ENCODE results near the gene RFX3. TPM values are rescaled to one million over a fixed set of nuclear protein-coding genes. Genes with fewer than 3 reads are reported as not detected.

The RFX3 gene
- total RNA-seq, 1 experiment from 2014 or later, result 4.5 TPM

DNA sequence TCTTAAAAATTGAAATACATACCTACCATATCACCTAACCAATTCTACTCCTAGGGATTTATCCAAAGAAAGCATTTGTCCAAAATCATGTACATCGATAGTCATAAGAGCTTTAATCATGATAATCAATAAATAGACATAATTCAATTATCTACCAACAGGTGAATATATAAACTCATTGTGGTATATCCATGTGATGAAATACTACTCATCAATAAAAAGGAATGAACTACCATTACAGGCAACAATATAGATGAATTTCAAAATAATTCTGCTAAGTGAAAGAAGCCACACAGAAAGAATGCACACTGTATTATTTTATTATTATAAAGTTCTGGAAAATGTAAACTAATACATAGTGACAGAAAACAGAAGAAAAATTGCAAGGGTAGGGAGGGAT is 81.8 kb downstream of the RFX3 start:
- intact Hi-C loops (cut with micrococcal nuclease), result loop anchor here (5.0 kb wide), 1 partner anchor 572 kb away; no protein-coding TSS in a partner anchor
- BruUV-seq (replicated peaks), result no TSS peak
- H3K36me3 ChIP-seq (ENCODE audit: low read depth, low read length), result no peaks in the 10 kb centered on the region
- no peak overlapping the region for H2AFZ ChIP-seq (ENCODE audit: low read length)
- DNase-seq (no peak), ATAC-seq (no peak)
- no peak overlapping the region for H3K9ac ChIP-seq (ENCODE audit: low read length)
- H3K79me2 ChIP-seq (ENCODE audit: low read length), result no peaks in the 10 kb centered on the region
- TF ChIP-seq, protein P1, sequence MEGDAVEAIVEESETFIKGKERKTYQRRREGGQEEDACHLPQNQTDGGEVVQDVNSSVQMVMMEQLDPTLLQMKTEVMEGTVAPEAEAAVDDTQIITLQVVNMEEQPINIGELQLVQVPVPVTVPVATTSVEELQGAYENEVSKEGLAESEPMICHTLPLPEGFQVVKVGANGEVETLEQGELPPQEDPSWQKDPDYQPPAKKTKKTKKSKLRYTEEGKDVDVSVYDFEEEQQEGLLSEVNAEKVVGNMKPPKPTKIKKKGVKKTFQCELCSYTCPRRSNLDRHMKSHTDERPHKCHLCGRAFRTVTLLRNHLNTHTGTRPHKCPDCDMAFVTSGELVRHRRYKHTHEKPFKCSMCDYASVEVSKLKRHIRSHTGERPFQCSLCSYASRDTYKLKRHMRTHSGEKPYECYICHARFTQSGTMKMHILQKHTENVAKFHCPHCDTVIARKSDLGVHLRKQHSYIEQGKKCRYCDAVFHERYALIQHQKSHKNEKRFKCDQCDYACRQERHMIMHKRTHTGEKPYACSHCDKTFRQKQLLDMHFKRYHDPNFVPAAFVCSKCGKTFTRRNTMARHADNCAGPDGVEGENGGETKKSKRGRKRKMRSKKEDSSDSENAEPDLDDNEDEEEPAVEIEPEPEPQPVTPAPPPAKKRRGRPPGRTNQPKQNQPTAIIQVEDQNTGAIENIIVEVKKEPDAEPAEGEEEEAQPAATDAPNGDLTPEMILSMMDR (conservative IDR thresholded peaks at IDR 0.05; ENCODE audit: low read depth, low read length), result no peak
- TF ChIP-seq EZH2phosphoT487 (IDR thresholded peaks at IDR 0.05; ENCODE audit: borderline replicate concordance, low read length) (no peak), EZH2 (IDR thresholded peaks at IDR 0.05; ENCODE audit: low read length, unreplicated experiment) (no peak)
- no peak overlapping the region for H3K27ac ChIP-seq (ENCODE audit: low read length)
- no peaks in the 10 kb centered on the region for H3K4me1 ChIP-seq (ENCODE audit: insufficient read depth, low read length)
- no peaks in the 10 kb centered on the region for H3K9me3 ChIP-seq (ENCODE audit: low read length)
- H3K4me3 ChIP-seq (ENCODE audit: low read length), result no peak overlapping the region
- no peaks in the 10 kb centered on the region for H3K27me3 ChIP-seq (ENCODE audit: low read length)
- ChIA-PET POLR2A (ENCODE audit: unreplicated experiment) (no interaction called here), CTCF (no interaction called here)
- no peak overlapping the region for H3K4me2 ChIP-seq (ENCODE audit: low read length)
- no peaks in the 10 kb centered on the region for H4K20me1 ChIP-seq (ENCODE audit: low read length)
- no peaks in the 10 kb centered on the region for H3F3A ChIP-seq (ENCODE audit: low read length, unreplicated experiment)
- no peaks in the 10 kb centered on the region for H3K9me2 ChIP-seq (replicated peaks; ENCODE audit: low read length)

DNA sequence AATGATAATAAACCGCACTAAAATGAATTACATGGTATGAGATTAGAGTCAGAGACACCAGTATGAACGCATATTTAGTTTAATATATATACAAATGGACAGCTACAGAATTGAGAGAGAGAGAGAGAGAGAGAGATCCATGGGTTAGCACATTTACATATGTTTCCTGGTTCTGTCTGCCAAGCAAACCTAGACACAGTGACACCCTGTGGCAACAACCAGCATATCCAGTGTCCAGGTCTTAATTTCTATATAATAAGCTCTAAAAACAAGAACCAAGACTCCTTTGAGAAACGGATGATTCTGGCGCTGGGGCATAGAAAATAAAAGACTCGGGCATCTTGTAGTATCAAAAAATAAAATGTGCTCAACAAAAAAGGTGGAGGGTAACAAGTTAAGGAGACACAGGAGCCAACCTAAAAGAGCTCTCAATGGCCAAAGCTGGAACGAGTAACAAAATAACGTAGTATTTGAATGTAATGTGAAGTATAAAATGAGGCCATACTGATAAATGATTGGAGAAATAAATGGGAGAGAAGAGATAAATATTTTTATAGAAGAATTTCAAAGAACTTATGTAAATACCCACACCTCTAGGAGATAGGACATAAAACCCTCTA is 84.5 kb downstream of the RFX3 start:
- no peak overlapping the region for H3K27ac ChIP-seq (ENCODE audit: low read length)
- no peaks in the 10 kb centered on the region for H3K9me2 ChIP-seq (replicated peaks; ENCODE audit: low read length)
- ChIA-PET CTCF (interaction anchor here (0.6 to 2.2 kb wide), 7 partner anchors 107 to 640 kb away, joined by 3 to 41 read pairs (median 4); no protein-coding TSS in a partner anchor), POLR2A (ENCODE audit: unreplicated experiment) (no interaction called here)
- TF ChIP-seq, protein P1 (conservative IDR thresholded peaks at IDR 0.05; ENCODE audit: low read depth, low read length), result peak; percentile 69
- TF ChIP-seq EZH2phosphoT487 (IDR thresholded peaks at IDR 0.05; ENCODE audit: borderline replicate concordance, low read length), result no peak
- H3K79me2 ChIP-seq (ENCODE audit: low read length), result no peaks in the 10 kb centered on the region
- ATAC-seq (peak; percentile 56), DNase-seq (peak; percentile 63)
- no peak overlapping the region for H3K4me3 ChIP-seq (ENCODE audit: low read length)
- H3K4me1 ChIP-seq (ENCODE audit: insufficient read depth, low read length), result no peaks in the 10 kb centered on the region
- no peaks in the 10 kb centered on the region for H3K9me3 ChIP-seq (ENCODE audit: low read length)
- H3K36me3 ChIP-seq (ENCODE audit: low read depth, low read length), result no peaks in the 10 kb centered on the region
- H3K4me2 ChIP-seq (ENCODE audit: low read length), result no peak overlapping the region
- BruUV-seq (replicated peaks), result no TSS peak
- H2AFZ ChIP-seq (ENCODE audit: low read length), result 0 out of 2 replicates have a peak overlapping the region, but pooled peaks have one; percentile 32
- intact Hi-C loops (cut with micrococcal nuclease), result loop anchor here (1.0 to 5.0 kb wide), 3 partner anchors 109 to 569 kb away; no protein-coding TSS in a partner anchor
- no peaks in the 10 kb centered on the region for H3F3A ChIP-seq (ENCODE audit: low read length, unreplicated experiment)
- no peaks in the 10 kb centered on the region for H3K27me3 ChIP-seq (ENCODE audit: low read length)
- no peaks in the 10 kb centered on the region for H4K20me1 ChIP-seq (ENCODE audit: low read length)
- H3K9ac ChIP-seq (ENCODE audit: low read length), result no peak overlapping the region

DNA sequence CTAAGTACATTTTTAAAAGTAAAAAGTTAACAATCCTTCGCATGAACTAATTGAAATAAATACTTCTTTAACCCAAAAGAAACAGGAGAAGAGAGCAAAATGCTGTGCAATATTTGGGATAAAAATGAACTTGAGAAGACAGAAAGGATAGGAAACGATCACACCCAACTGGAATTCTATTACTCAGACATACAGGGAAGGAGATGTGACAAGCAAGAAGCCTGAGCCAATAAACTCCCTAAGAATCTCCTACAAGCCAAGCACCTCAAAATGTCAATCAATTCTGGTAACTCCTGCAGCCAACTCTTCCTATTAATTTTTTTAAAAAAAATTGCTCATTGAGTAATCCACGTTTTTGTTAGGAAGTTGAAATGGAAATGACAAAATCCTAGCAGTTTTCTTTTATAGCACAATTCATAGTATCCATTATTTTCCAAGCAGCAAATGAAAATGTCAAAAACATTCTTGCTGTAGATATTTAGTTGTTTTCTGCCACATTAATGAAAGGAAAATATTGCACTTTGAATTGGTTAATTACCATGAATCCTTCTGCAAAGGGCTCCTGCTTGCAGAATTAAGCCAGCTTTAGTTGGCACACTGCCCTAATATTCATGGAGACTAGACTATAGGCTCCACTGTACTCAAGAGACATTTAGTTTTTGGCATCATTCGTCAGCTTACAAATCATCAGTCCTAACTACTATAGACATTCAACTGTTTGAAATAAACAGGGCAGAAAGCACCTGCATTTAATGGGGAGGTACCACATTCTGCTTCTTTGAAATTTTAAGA is 89.0 kb downstream of the RFX3 start:
- BruUV-seq (replicated peaks), result no TSS peak
- Histone ChIP-seq H3K4me3 (ENCODE audit: low read length) (no peak overlapping the region), H3K9me3 (ENCODE audit: low read length) (no peaks in the 10 kb centered on the region), H3F3A (ENCODE audit: low read length, unreplicated experiment) (no peaks in the 10 kb centered on the region), H3K79me2 (ENCODE audit: low read length) (no peaks in the 10 kb centered on the region), H3K27me3 (ENCODE audit: low read length) (no peaks in the 10 kb centered on the region), H3K4me1 (ENCODE audit: insufficient read depth, low read length) (no peaks in the 10 kb centered on the region), H2AFZ (ENCODE audit: low read length) (no peak overlapping the region), H3K9ac (ENCODE audit: low read length) (no peak overlapping the region), H4K20me1 (ENCODE audit: low read length) (no peaks in the 10 kb centered on the region), H3K4me2 (ENCODE audit: low read length) (no peak overlapping the region), H3K27ac (ENCODE audit: low read length) (no peak overlapping the region), H3K9me2 (replicated peaks; ENCODE audit: low read length) (no peaks in the 10 kb centered on the region), H3K36me3 (ENCODE audit: low read depth, low read length) (no peaks in the 10 kb centered on the region)
- no peak for DNase-seq
- ATAC-seq, result no peak
- intact Hi-C loops (cut with micrococcal nuclease), result no loop called here
- CTCF ChIA-PET, result no interaction called here
- POLR2A ChIA-PET (ENCODE audit: unreplicated experiment), result no interaction called here
- TF ChIP-seq, protein P1 (conservative IDR thresholded peaks at IDR 0.05; ENCODE audit: low read depth, low read length), result no peak
- TF ChIP-seq EZH2phosphoT487 (IDR thresholded peaks at IDR 0.05; ENCODE audit: borderline replicate concordance, low read length), result no peak
- TF ChIP-seq EZH2 (IDR thresholded peaks at IDR 0.05; ENCODE audit: low read length, unreplicated experiment), result no peak
